Measurements from ENCODE around the gene CLK3.

DNA sequence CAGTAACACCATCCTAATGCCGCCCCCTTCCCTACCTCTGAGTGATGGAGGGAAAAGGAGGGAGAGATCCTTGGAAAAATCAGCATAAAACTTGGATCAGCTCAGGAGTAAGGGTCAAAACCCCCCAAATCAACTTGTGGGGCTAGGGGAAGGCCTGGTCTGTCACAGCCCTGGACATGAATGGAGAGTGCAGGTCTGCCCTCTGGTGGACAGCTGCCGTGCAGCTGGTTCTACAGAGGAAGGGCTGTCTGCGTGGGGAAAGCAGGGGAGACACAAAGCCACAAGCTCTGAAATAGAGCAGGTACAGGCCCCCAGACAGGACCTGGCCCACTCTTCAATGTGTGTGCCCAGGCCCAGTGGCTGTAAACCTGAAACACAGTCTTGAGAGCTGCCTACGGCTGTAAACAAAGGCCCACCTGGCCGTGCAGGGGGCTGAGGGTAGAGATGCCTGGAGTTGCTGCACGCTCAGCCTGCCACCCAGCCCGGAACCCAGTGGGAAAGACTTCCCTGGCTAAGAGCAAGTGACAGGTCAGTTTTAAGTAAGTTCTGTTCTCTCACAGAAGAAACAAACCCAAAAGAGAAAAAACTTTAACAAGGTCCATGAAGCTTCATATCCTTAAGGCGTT, 16.4 kb downstream of the CLK3 start:
- no peak for TF ChIP-seq ZFP36 (IDR thresholded peaks at IDR 0.05; ENCODE audit: borderline replicate concordance, low read depth, low read length, partially characterized antibody)
- no peak for TF ChIP-seq JUNB (CRISPR knock-in tag; IDR thresholded peaks at IDR 0.05; ENCODE audit: borderline replicate concordance)
- peak; percentile 86 for TF ChIP-seq XRCC5 (optimal IDR thresholded peaks at IDR 0.05; ENCODE audit: low read length)
- TF ChIP-seq ZNF205 (CRISPR knock-in tag; IDR thresholded peaks at IDR 0.05): no peak
- TF ChIP-seq PPARG (CRISPR knock-in tag; conservative IDR thresholded peaks at IDR 0.05): no peak
- TF ChIP-seq GABPA (IDR thresholded peaks at IDR 0.05; ENCODE audit: low read depth, low read length): no peak
- no peak for TF ChIP-seq GABPA (CRISPR knock-in tag; IDR thresholded peaks at IDR 0.05; ENCODE audit: low read depth)
- TF ChIP-seq, protein P1, sequence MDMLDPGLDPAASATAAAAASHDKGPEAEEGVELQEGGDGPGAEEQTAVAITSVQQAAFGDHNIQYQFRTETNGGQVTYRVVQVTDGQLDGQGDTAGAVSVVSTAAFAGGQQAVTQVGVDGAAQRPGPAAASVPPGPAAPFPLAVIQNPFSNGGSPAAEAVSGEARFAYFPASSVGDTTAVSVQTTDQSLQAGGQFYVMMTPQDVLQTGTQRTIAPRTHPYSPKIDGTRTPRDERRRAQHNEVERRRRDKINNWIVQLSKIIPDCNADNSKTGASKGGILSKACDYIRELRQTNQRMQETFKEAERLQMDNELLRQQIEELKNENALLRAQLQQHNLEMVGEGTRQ (IDR thresholded peaks at IDR 0.05; ENCODE audit: low read depth, low read length): no peak
- TF ChIP-seq, protein P1 (CRISPR knock-in tag; IDR thresholded peaks at IDR 0.05; ENCODE audit: borderline replicate concordance): no peak
- TF ChIP-seq EP300 (IDR thresholded peaks at IDR 0.05; ENCODE audit: low read depth in 2 of 2, low read length in 2 of 2): no peak
- no peak for TF ChIP-seq EP300 (CRISPR knock-in tag; IDR thresholded peaks at IDR 0.05; ENCODE audit: borderline replicate concordance)
- TF ChIP-seq, protein P2, sequence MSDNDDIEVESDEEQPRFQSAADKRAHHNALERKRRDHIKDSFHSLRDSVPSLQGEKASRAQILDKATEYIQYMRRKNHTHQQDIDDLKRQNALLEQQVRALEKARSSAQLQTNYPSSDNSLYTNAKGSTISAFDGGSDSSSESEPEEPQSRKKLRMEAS (IDR thresholded peaks at IDR 0.05): no peak
- no peak for TF ChIP-seq HNRNPL (IDR thresholded peaks at IDR 0.05; ENCODE audit: low read depth, low read length)
- no peak for TF ChIP-seq JUN (CRISPR knock-in tag; IDR thresholded peaks at IDR 0.05)
- no peak for TF ChIP-seq ZNF224 (CRISPR knock-in tag; IDR thresholded peaks at IDR 0.05)
